Activated CD4-positive, alpha-beta T cell treated with anti-CD3 and anti-CD28 coated beads for 24 hours (primary cell): ENCODE results near the gene RPL18A.
A peak's percentile ranks its signal among the peaks of the same experiment; 100 is the strongest.
"Not testable (repeated sequence)": the region's sequence is repeated elsewhere in the genome, so short reads cannot be mapped to it uniquely, and the experiment has no call there.

Experiments used
- DNase-seq, 2 donors: peaks; one replicate each; pipeline ENCODE4 v3.0.0-alpha.2; 2020; ENCODE audit warnings: low read depth in 2 of 2

Gene RPL18A

DNA sequence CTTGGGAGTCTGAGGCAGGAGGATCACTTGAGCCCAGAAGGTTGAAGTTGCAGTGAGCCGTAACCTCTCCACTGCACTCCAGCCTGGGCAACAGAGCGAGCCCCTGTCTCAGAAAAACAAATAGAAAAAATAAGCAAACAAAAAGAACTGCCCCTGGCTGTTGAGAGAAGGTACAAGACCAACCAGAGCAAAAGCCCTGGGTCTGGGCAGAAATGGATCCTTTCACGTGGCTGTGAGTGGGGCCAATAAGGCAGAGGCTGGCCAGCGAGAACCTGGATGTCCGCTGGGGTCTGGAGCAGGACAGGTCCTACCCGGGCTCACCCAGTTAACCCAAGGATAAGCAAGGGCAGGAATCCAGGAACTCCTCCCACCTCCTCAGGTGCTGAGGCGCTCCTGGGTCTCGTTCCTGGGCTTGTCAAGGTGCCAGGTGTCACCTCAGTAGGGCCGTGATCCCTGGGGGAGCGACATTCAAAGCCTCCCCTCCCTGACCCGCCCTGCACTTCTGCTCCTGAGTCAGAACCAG, 7.3 kb downstream of the RPL18A start:
- DNase-seq, result no peak

DNA sequence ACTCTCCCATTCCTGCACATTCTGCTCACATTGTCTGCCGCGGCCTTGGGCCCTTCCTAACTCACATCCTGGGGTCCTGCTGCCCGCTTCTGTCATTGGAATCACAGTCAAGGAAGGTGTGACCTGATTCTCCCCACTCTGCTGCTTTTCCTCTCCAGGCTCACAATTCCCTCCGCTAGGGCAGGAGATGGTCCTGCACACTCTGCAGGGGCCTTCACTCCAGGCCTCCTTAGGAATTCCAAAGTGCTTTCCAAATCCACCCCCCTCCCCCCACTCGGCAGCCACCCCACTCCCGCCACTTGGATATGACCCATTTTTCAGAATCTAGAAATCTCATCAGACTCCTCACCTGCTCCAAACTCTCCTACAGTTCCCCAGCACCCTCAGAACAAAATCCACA, 9.0 kb downstream of the RPL18A start:
- no peak for DNase-seq

DNA sequence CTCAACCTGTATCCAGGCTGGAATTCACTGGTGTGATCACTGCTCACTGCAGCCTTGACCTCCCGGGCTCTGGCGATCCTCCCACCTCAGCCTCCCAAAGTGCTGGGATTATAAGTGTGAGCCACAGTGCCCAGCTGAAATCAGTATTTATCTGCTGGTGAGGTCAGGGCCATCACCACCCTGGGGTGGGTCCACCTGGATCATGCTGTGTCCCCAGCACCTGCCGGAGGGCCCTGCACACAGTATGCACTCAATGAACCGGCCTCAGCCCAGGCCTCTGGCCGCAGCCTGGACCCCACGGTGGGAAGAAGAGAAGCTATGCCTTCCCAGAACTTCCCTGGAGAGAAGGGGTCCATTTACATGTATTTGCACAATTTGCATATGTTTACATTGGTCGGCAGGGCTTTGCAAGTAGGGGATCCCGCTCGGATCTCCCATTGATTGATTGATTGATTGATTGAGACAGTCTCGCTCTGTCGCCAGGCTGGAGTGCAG, 9.5 kb downstream of the RPL18A start:
- no peak for DNase-seq

DNA sequence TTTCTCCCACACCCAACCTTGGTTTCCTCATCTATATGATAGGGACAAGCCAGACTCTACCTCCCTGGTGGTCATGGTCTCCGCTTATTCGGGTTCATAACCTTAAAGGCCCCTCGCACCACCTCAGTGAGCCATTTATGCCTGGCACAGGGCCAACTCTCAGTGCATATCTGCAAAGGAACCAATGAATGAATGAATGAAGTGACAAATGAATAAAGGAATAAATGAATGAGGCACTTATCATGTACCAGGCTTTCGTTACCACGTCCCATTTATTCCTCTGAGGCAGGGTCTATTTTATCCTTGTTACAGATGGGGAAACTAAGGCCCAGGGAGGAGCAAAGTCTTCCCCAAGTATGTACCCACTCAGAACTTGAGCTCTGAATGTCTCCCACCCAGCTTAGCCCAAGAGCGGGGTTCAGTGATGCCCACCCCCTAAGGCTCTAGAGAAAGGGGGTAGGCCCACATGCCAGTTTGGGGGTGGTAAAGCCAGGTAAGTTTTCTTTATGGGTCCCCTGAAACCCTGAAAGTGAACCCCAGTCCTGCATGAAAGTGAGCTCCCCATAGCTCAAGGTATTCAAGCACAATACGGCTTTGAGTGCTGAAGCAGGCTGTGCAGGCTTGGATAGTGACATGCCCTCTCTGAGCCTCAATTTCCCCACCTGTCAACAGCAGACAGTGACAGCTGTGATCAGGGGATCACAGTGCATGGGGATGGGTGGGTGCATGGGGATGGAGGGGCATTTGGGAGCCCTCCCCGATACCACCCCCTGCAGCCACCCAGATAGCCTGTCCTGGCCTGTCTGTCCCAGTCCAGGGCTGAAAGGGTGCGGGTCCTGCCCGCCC, 11.5 kb downstream of the RPL18A start:
- DNase-seq, result no peak

DNA sequence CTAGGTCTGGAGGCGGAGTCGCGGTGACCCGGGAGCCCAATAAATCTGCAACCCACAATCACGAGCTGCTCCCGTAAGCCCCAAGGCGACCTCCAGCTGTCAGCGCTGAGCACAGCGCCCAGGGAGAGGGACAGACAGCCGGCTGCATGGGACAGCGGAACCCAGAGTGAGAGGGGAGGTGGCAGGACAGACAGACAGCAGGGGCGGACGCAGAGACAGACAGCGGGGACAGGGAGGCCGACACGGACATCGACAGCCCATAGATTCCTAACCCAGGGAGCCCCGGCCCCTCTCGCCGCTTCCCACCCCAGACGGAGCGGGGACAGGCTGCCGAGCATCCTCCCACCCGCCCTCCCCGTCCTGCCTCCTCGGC, 12.2 kb downstream of the RPL18A start, which contains the start of gene SLC5A5:
SLC5A5 (plus strand) TSS at position 68 of the 373 bp plus-strand sequence. CDS start 375 bp downstream, outside the sequence.
- no peak for DNase-seq

DNA sequence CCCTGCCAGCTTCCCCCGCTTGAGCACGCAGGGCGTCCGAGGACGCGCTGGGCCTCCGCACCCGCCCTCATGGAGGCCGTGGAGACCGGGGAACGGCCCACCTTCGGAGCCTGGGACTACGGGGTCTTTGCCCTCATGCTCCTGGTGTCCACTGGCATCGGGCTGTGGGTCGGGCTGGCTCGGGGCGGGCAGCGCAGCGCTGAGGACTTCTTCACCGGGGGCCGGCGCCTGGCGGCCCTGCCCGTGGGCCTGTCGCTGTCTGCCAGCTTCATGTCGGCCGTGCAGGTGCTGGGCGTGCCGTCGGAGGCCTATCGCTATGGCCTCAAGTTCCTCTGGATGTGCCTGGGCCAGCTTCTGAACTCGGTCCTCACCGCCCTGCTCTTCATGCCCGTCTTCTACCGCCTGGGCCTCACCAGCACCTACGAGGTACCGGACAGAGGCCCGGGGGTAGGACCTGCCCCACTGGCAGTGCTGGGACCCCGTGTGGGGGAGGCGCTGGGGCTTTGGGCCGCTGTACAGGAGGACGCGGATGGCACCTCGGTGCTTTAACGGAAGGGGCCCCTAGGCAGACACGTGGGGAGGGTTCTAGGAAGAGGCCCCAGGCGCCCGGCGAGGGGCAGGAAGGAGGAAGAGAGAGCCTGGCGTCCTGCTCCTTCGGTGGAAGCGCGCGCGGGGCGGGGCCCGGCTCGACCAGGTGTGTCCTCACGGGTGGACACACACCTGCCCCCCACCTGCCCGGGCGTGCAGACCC, 12.7 kb downstream of the RPL18A start:
- DNase-seq, result no peak

DNA sequence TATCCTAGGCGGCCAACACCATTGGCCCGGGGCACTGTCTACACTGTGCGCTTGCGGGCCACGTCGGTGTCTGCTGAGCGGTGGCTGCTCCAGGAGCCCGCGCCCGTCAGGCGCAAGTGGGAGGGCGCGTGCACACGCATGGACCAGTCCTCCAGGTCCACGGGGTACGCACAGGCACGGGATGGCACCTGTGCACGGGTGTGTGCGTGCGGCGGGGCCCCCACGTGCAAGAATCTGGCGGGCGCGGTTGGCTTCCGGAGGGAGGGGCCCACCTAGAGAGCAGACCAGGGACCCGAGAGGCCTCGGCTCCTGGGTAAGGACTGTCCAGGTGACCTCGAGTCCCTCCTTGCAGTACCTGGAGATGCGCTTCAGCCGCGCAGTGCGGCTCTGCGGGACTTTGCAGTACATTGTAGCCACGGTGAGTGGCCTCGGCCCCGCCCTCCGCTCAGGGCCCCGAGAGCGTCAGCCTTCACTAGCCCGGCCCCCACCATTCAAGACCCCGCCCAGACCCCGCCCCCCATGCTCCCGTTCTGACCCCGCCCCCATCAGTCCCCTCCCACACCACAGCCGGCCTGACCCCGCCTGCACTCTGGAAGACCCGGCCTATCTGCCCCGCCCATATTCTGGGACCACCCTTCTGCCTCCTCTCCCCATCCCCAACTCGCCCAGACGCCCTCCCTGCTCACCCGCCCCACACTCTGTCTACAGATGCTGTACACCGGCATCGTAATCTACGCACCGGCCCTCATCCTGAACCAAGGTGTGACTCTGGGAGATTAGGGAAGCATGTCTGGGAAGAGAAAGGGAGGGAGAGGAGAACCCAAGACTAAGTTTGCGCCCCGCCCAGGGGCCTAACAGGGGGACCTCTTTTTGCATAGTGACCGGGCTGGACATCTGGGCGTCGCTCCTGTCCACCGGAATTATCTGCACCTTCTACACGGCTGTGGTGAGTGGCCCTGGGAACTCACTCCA, 14.4 kb downstream of the RPL18A start:
- peak; percentile 57 to 67 for DNase-seq

DNA sequence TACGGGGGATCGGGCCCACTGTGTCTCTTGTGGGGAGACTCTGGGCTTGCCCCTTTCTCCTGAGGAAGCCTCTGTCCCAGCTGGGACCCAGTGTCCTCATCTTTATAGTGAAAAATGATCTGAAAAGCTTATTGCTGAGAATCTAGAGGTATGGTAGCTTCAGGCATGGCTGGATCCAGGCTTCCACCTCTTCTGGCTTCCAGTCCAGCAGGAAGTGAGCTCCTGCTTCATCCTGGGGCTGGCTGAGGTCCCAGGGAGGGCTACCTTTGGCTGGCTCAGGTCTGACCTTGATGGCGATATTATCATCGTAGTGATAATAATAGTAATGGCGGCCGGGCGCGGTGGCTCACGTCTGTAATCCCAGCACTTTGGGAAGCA, 15.0 kb downstream of the RPL18A start:
- no peak for DNase-seq

DNA sequence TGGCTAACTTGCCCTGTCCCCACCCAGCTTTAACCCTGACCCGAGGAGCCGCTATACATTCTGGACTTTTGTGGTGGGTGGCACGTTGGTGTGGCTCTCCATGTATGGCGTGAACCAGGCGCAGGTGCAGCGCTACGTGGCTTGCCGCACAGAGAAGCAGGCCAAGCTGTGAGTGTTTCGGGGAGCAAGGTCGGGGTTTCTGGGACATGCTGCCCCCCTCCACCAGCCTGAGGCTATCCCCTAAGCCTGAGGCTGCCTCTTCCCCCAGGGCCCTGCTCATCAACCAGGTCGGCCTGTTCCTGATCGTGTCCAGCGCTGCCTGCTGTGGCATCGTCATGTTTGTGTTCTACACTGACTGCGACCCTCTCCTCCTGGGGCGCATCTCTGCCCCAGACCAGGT, 18.0 kb downstream of the RPL18A start:
- DNase-seq, result no peak

DNA sequence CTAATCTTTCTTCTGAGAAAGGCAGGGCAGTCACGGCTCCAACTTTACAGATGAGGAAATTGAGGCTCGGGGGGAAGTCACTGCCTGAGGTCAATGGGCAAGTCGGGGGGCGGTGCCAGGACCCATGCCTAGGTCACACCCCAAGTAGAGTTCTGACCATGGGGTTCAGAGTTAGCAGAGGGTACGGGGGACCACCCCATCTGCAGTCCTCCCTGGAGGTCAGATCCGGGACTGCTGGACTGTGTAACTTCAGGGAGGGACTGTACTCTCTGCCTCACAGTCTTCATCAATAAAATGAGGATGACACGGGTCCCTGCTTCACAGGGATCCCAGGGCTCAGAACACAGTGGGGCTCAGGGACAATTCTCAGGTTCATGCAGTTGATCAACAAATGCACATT, 19.8 kb downstream of the RPL18A start:
- DNase-seq, result no peak

DNA sequence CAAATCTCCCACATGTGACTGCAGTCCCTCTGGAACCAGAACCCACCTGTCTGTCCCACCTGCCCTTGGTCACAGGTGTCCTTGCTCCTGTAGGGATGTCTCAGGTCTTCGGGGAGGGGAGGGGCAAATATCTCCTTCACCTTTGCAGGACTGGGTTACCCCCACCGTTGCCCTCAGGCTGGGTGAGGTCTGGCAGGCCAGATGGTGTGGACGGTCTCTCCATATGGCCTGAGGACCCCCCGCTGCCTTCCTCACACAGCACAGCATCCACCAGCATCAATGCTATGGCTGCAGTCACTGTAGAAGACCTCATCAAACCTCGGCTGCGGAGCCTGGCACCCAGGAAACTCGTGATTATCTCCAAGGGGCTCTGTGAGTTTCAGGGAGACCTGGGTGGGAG, 22.0 kb downstream of the RPL18A start:
- DNase-seq, result no peak

DNA sequence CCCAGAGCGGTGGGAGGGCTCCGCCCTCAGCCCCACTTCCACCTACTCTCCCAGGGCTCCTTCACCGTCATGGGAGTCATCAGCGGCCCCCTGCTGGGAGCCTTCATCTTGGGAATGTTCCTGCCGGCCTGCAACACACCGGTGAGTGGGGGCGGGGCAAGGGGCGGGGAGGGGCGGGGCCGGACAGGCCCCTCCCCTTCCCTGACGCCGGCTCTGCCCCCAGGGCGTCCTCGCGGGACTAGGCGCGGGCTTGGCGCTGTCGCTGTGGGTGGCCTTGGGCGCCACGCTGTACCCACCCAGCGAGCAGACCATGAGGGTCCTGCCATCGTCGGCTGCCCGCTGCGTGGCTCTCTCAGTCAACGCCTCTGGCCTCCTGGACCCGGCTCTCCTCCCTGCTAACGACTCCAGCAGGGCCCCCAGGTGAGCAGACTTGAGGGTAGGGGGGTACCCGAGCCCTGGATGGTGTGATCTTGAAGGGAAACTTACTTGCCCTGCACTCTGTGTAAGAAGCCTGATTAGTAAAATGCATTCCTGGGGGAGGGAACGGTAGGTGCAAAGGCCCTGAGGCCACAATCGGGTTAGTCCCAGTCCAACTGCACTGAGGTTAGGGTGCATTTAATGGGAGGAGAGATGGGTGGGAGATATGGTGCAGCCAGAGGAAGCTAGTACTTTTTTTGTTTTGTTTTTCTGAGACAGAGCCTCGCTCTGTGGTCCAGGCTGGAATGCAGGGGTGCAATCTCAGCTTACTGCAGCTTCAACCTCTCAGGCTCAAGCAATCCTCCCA, 24.1 kb downstream of the RPL18A start:
- no peak for DNase-seq

DNA sequence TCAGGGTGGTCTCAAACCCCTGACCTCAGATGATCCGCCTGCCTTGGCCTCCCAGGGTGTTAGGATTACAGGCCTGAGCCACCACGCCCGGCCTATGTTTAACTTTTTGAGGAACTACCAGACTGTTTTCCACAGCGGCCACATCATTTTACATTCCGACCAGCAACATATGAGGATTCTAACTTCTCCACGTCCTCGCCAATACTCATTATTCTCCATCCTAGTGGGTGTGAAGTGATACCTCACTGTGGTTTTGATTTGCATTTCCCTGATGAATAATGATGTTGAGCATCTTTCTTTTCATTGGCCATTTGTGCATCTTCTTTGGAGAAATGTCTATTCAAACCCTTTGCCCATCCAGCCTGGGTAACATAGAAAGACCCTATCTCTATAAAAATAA, 26.8 kb downstream of the RPL18A start:
- no peak for DNase-seq

DNA sequence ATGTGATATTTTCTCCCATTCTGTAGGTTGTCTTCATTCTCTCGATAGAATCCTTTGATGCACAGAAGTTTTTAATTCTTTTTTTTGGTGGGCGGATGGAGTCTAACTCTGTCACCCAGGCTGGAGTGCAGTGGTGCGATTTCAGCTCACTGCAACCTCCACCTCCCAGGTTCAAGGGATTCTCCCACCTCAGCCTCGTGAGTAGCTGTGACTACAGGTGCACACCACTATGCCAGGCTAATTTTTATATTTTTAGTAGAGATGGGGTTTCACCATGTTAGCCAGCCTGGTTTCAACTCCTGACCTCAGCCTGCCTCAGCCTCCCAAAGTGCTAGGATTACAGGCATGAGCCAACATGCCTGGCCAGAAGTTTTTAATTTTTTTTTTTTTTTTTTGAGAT, 27.5 kb downstream of the RPL18A start:
- DNase-seq, result not testable (repeated sequence)

DNA sequence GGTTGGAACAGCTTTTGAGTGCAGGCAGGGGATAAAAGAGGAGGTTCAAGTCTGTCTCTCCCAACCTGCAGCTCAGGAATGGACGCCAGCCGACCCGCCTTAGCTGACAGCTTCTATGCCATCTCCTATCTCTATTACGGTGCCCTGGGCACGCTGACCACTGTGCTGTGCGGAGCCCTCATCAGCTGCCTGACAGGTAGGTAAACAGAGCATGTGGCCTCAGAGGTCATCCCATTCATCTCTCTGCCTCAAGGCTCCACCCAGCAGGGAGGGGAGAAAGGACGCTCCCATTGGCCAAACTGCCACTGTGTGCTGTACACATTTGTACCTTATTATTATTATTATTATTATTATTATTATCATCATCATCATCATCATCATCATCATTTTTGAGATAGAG, 28.6 kb downstream of the RPL18A start:
- DNase-seq, result no peak

DNA sequence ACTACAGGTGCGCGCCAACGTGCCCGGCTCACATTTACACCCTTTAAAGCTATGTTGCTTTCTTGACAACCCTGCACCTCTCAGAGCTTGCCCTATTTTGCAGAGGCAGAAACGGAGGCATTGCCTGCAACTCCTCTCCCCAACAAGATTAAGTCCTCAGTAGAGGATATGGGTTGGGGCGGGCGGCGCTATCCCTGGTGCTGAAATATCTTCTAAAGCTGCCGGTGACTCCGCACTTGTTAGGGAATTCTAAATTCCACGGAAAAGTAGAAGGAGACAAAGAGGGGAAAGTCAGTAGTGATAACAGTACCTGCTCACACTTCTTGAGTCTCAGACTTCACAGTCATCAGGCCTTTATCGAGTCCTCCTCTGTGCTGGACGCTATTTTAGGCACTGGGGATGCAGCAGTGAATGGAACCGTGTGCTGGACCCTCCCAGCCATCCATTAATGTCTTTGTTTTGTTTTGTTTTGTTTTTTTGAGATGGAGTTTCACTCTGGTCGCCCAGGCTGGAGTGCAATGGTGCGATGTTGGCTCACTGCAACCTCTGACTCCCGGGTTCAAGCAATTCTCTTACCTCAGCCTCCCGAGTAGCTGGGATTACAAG, 30.0 kb downstream of the RPL18A start:
- no peak for DNase-seq

DNA sequence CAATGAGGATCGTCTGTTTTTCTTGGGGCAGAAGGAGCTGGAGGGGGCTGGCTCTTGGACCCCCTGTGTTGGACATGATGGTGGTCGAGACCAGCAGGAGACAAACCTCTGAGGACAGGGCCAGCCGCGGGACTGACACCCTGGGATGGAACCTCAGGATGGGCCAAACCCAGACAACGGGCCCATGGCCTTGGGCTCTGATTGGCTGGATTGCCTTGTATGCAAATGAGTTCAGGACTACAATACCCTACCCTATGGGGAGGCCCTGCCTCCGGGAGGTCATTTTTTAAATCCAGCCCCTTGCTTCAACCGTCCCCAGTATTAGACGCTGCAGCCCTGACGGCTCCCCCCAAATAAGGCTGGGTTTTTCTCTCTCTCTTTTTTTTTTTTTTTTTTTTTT, 34.1 kb downstream of the RPL18A start:
- no peak for DNase-seq

DNA sequence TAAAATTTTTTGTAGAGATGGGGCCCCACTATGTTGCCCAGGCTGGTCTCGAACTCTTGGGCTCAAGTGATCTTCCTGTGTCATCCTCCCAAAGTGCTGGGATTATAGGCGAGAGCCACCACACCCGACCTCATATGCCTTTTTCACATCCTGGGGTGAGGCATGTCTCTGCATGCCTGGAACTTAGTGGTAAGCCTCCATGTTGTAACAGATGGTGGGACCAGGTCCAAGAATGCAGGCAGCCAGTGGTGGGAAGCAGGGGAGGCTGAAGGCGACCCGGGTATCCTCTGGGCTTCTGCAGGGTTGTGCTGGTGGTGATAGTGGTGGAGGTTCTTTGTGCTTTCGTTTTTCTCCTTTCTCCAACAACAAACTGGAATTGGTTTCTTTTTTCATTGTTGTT, 43.0 kb downstream of the RPL18A start:
- no peak for DNase-seq

DNA sequence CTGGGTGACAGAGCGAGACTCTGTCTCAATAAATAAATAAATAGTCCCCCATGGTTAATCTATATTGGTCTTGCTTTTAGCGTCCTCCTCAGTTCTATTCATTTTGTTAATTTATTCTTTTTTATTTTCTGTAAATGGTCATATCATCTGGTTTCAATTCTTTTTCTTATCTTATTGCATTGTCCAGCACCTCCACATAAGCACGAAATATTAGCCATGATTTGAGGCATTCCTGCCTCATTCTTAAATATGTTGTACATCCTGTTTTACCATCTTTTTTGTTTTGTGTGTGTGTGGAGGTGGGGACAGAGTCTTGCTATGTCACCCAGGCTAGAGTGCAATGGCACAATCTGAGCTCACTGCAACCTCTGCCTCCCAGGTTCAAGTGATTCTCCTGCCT, 48.5 kb downstream of the RPL18A start:
- DNase-seq, result no peak

DNA sequence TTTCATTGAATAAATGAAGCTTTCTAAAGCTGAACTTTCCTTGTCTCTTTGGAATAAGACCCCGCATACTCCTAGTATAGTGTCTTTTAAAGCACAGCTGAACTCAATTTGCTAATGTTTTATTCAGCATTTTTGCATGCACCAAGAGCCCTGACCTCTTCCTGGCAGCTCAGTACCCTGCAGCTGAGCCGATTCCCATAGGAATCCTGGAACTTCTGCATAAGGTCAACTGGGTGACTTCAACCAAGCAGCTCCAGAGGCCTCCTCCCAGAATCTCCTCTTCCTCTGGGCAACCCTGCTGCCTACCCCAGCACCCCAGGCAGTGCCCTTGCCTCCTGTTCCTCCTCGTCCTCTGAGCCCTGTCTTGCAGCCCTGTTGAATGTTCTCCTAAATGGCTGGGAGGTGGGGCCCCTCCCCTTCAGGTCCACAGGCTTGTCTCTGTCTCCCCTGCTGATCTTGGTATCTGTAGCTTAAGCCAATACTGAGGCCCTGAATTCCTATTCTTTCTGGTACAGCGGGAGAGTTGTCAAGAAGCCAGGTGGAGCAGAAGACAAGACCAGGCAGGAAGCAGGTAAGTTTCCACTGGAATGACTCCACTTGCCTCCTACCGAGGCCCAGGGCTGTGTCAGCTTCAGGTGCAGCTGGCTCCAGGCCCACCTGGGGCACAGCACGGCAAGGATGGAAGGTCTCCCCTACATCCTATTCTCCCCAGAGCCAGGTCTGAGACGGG, 49.5 kb downstream of the RPL18A start:
- no peak for DNase-seq
